HepG2 (cell line): ENCODE data around the gene COBL. TPM values are rescaled to one million over a fixed set of nuclear protein-coding genes. Genes with fewer than 3 reads are reported as not detected.

Source experiments
- ATAC-seq: fragments of 200-7000 bp; cut with Tn5 transposase; 3 replicates; pipeline ENCODE4 v1.9.1; 2020; ENCODE audit warnings: mild to moderate bottlenecking, moderate library complexity
- BruUV-seq: library from RNA; stranded (reverse); fragments of 400-500 nt; replicated peaks from 2 replicates; lab custom pipeline; 2021; lab: Mats Ljungman, UMichigan
- CTCF ChIA-PET: fragments of 300-600 bp; formaldehyde crosslinking; extraction: SDS; loops from one replicate; lab custom pipeline; 2021; ENCODE audit warnings: low total read pairs, inconsistent platforms, low intra/inter-chr PET ratio; lab: Yijun Ruan, JAX
- POLR2A ChIA-PET: fragments of 350-600 bp; sonication (Branson Sonifier 250); formaldehyde crosslinking; loops from one replicate; lab custom pipeline; 2020; ENCODE audit warnings: antibody characterized with exemption, inconsistent platforms; lab: Yijun Ruan, JAX
- DNase-seq: peaks from one replicate; pipeline ENCODE4 v3.0.0-alpha.2; 2015; ENCODE audit warnings: low spot score
- FAIRE-seq: peaks from 3 replicates; lab custom pipeline; 2011; peaks lifted over from hg19 to GRCh38; lab: Jason Lieb, UNC
- H2AFZ ChIP-seq: one replicate; pipeline ENCODE4 v1.6.1; 2011; ENCODE audit warnings: low read length, inconsistent platforms
- H3K27ac ChIP-seq: fragments of 300-600 bp; 3 replicates; pipeline ENCODE4 v1.8.0; 2011; ENCODE audit warnings: mixed run types, mild to moderate bottlenecking, mixed read lengths, low read length, inconsistent platforms; ENCODE audit not compliant: insufficient read depth; ENCODE audit errors: extremely low read length
- H3K27me3 ChIP-seq, 2 experiments: fragments of 200-600 bp in 1 of 2; 2 replicates in 1 of 2; 3 replicates in 1 of 2; pipeline versions ENCODE4 v1.6.0 to v1.8.0; 2011; ENCODE audit warnings: low read length in 2 of 2, mild to moderate bottlenecking in 2 of 2, moderate library complexity in 2 of 2, inconsistent platforms in 1 of 2; ENCODE audit not compliant: insufficient read depth in 2 of 2, control insufficient read depth in 1 of 2
- H3K36me3 ChIP-seq, 2 experiments: fragments of 200-600 bp in 1 of 2; replicated peaks in 1 of 2; 2 replicates in 1 of 2; 3 replicates in 1 of 2; pipeline versions ENCODE4 v1.5.1 to v1.8.0; 2011; ENCODE audit warnings: low read length in 2 of 2, inconsistent platforms in 1 of 2; ENCODE audit not compliant: insufficient read depth in 2 of 2, control insufficient read depth in 1 of 2
- H3K4me1 ChIP-seq: 2 replicates; pipeline ENCODE4 v1.5.1; 2012; ENCODE audit warnings: low read length, inconsistent platforms; ENCODE audit not compliant: insufficient read depth
- H3K4me2 ChIP-seq: 2 replicates; pipeline ENCODE4 v1.6.0; 2011; ENCODE audit warnings: low read depth, low read length, inconsistent platforms
- H3K4me3 ChIP-seq, 3 experiments: fragments of 200-600 bp in 1 of 3; sonication (generic), shearing (Covaris generic) in 1 of 3; replicated peaks in 1 of 3; 2 replicates each; pipeline ENCODE4 v1.5.1; 2011 to 2016; ENCODE audit warnings: low read length in 3 of 3, inconsistent platforms in 2 of 3, low read depth in 2 of 3, mild to moderate bottlenecking in 2 of 3, control low read depth in 1 of 3, mixed read lengths in 1 of 3; ENCODE audit not compliant: insufficient read depth in 1 of 3
- H3K79me2 ChIP-seq: one replicate; pipeline ENCODE4 v1.6.1; 2011; ENCODE audit warnings: low read length, inconsistent platforms; ENCODE audit not compliant: insufficient read depth
- H3K9ac ChIP-seq: 2 replicates; pipeline ENCODE4 v1.6.0; 2011; ENCODE audit warnings: mild to moderate bottlenecking, low read depth, low read length, inconsistent platforms; ENCODE audit not compliant: insufficient read depth
- H3K9me3 ChIP-seq: 2 replicates; pipeline ENCODE4 v1.5.1; 2012; ENCODE audit warnings: mild to moderate bottlenecking, low read length
- H4K20me1 ChIP-seq: 2 replicates; pipeline ENCODE4 v1.6.0; 2011; ENCODE audit warnings: inconsistent platforms, mild to moderate bottlenecking, low read length, moderate library complexity; ENCODE audit not compliant: insufficient read depth
- CHD4 ChIP-seq: fragments of 200-600 bp; sonication (generic); IDR thresholded peaks from 2 replicates; pipeline ENCODE4 v1.7.0; 2017; ENCODE audit warnings: mild to moderate bottlenecking, low read length, borderline replicate concordance
- FOXJ3 ChIP-seq: sonication (generic); formaldehyde crosslinking; IDR thresholded peaks from 2 replicates; pipeline ENCODE4 v1.4.0; 2020; ENCODE audit warnings: missing genetic modification reagents, mild to moderate bottlenecking, borderline replicate concordance
- RFX1 ChIP-seq: fragments of 450-650 bp; IDR thresholded peaks from 2 replicates; pipeline ENCODE4 v1.6.1; 2017
- SATB2 ChIP-seq: sonication (generic); formaldehyde crosslinking; IDR thresholded peaks from 2 replicates; pipeline ENCODE4 v1.5.0; 2020; ENCODE audit warnings: missing genetic modification reagents
- ZNF12 ChIP-seq: sonication (generic); formaldehyde crosslinking; IDR thresholded peaks from 2 replicates; pipeline ENCODE4 v1.5.0; 2020; ENCODE audit warnings: missing genetic modification reagents
- WGBS: methylation state at CpG from one replicate; pipeline ENCODE4 v1.1.6; 2017; ENCODE audit warnings: low lambda C conversion rate; 5-methylcytosine and 5-hydroxymethylcytosine counted together
- in situ Hi-C: cut with HindIII; loops from 2 replicates; pipeline ENCODE4 v1.10.0; 2017; ENCODE audit warnings: low pct_unique_long_range_greater_than_20kb; ENCODE audit not compliant: extremely low pct_ligation_motif_present
- intact Hi-C: fragments of 100-400 bp; cut with micrococcal nuclease; formaldehyde crosslinking; loops from one replicate; pipeline ENCODE4 v1.10.0; 2022; ENCODE audit not compliant: unreplicated experiment
- polyA plus RNA-seq, 8 experiments: library from polyadenylated mRNA; depleted of rRNA in 3 of 8; stranded (reverse) in 7 of 8; unstranded in 1 of 8; fragments of >200 nt; fragmentation: Illumina TruSeq in 4 of 8; extraction: Trizol in 4 of 8; gene quantifications; 2 replicates each; pipeline versions ENCODE4 v1.2.1 to v1.2.3, GENCODE V29; 2011 to 2016; ENCODE audit warnings: low read depth in 4 of 8, missing spikeins in 1 of 8, mixed read lengths in 1 of 8; ENCODE audit not compliant: insufficient read depth in 1 of 8
- total RNA-seq, 5 experiments: library from RNA; depleted of rRNA; stranded (reverse); fragments of >200 nt; fragmentation: Illumina TruSeq; extraction: Trizol; gene quantifications; 2 replicates each; pipeline ENCODE4 v1.2.3, GENCODE V29; 2016; ENCODE audit warnings: low read depth in 1 of 5
- TF ChIP-seq, protein P1 (sequence below): sonication (generic); formaldehyde crosslinking; IDR thresholded peaks from 2 replicates; pipeline ENCODE4 v1.5.0; 2020; ENCODE audit warnings: missing genetic modification reagents
- TF ChIP-seq, protein P2 (sequence below): sonication (generic); formaldehyde crosslinking; IDR thresholded peaks from 2 replicates; pipeline ENCODE4 v1.4.0; 2020; ENCODE audit warnings: missing genetic modification reagents, mild to moderate bottlenecking, borderline replicate concordance

The COBL gene
- total and polyA plus RNA-seq, 2 of the 13 experiments (the other 11 are each of a cell fraction or from before 2014, with no cell fraction given) = 3.8 to 4.9 TPM

DNA sequence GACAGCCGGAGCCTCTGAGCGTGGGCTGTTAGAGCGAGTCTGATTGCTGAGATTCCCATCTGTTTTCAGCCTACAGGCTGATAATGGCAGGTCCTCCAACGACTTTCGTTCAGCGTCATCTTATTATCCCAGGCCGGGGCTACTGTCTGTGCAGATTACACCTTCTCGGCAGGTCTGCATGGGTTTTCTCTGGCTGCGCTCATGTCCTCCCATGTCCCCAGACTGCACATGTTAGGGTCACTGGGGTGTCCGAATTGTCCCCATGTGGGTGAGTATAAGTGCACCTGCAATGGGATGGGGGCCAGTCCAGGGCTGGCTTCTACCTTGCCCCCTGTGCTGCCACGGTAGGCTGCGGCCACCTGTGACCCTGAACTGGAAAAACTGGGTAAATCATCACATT, 257.8 kb downstream of the COBL start (continued):
- TF ChIP-seq, protein P1, sequence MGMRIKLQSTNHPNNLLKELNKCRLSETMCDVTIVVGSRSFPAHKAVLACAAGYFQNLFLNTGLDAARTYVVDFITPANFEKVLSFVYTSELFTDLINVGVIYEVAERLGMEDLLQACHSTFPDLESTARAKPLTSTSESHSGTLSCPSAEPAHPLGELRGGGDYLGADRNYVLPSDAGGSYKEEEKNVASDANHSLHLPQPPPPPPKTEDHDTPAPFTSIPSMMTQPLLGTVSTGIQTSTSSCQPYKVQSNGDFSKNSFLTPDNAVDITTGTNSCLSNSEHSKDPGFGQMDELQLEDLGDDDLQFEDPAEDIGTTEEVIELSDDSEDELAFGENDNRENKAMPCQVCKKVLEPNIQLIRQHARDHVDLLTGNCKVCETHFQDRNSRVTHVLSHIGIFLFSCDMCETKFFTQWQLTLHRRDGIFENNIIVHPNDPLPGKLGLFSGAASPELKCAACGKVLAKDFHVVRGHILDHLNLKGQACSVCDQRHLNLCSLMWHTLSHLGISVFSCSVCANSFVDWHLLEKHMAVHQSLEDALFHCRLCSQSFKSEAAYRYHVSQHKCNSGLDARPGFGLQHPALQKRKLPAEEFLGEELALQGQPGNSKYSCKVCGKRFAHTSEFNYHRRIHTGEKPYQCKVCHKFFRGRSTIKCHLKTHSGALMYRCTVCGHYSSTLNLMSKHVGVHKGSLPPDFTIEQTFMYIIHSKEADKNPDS (CRISPR knock-in tag) = no peak
- TF ChIP-seq ZNF12 (CRISPR knock-in tag) (no peak), RFX1 (no peak), CHD4 (no peak)
- TF ChIP-seq, protein P2, sequence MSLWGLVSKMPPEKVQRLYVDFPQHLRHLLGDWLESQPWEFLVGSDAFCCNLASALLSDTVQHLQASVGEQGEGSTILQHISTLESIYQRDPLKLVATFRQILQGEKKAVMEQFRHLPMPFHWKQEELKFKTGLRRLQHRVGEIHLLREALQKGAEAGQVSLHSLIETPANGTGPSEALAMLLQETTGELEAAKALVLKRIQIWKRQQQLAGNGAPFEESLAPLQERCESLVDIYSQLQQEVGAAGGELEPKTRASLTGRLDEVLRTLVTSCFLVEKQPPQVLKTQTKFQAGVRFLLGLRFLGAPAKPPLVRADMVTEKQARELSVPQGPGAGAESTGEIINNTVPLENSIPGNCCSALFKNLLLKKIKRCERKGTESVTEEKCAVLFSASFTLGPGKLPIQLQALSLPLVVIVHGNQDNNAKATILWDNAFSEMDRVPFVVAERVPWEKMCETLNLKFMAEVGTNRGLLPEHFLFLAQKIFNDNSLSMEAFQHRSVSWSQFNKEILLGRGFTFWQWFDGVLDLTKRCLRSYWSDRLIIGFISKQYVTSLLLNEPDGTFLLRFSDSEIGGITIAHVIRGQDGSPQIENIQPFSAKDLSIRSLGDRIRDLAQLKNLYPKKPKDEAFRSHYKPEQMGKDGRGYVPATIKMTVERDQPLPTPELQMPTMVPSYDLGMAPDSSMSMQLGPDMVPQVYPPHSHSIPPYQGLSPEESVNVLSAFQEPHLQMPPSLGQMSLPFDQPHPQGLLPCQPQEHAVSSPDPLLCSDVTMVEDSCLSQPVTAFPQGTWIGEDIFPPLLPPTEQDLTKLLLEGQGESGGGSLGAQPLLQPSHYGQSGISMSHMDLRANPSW = no peak

DNA sequence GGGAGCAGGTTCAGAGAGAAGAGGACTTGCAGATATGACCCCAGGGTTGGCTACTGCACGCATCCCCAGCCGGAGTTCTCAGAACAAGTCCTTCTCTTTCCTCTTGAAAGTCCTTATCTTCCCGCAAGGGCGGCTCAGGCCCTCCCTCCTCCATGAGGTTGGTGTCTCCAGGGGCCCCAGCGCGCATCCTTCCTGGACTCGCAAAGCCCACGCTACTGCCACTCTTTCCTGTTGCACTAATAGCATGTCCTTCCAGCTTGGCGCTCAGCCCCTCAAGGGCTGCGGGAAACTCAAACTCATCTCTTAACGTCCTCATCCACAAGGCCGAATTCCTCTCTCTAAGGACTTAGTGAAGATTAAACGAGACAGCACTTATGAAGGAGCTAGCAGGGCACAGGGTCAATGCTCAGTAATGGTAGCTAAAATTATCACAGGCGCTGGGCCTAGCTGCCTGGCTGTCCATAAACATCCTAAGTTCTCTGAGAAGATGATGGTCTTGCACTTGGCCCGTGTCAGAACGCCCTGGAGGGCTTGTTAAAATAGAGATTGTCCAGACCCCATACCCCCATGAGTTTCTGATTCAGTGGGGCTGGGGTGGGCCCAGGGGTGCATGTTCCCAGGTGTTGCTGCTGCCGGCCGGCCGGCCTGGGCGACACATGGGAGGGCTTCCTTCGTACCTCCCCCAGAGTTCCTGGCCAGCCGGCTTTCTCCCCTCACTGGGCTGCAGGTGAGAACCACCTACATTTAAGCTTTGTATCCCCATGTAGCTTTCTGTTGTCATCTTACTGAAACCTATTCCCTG, 261.4 kb downstream of the COBL start:
- Histone ChIP-seq H2AFZ (no peak overlapping the region), H3K9me3 (no peaks in the 10 kb centered on the region), H3K9ac (no peak overlapping the region), H3K79me2 (no peaks in the 10 kb centered on the region), H3K27ac (no peak overlapping the region), H3K36me3 (peaks cover 0 to 5% of the 10 kb centered on the region in 2 experiments; a peak in 1 of 5 replicates), H3K4me3 (no peak overlapping the region), H3K27me3 (no peaks in the 10 kb centered on the region), H4K20me1 (no peaks in the 10 kb centered on the region), H3K4me2 (no peak overlapping the region), H3K4me1 (no peaks in the 10 kb centered on the region)
- POLR2A ChIA-PET = no interaction called here
- CTCF ChIA-PET = no interaction called here
- DNase-seq (no peak), ATAC-seq (no peak), FAIRE-seq (no peak)
- TF ChIP-seq SATB2 (CRISPR knock-in tag) (no peak), FOXJ3 (CRISPR knock-in tag) (no peak)
- BruUV-seq = no TSS peak
- in situ Hi-C loops = no loop called here
- intact Hi-C loops = no loop called here
- WGBS = 96% methylated on average over 15 of the region's 22 CpGs
